Measurements from ENCODE around the gene MYOCD. TPM values are rescaled to one million over a fixed set of nuclear protein-coding genes. Genes with fewer than 3 reads are reported as not detected.

Gene MYOCD
- total RNA-seq, 2 donors from 2014 or later: 7.5 to 11.8 TPM

- H3K27me3 Mint-ChIP-seq (ENCODE audit: insufficient read depth): peaks cover 3% of the 10 kb centered on the region
- no peak overlapping the region for H3K27ac ChIP-seq (ENCODE audit: low read depth, low read length)
- no peak overlapping the region for H3K9ac ChIP-seq (ENCODE audit: extremely low read depth, low read length, poor library complexity, severe bottlenecking)
- H3K4me1 Mint-ChIP-seq: peaks cover 27% of the 10 kb centered on the region
- H3K9me3 ChIP-seq (ENCODE audit: control insufficient read depth, low read length): peaks cover 18% of the 10 kb centered on the region
- no peaks in the 10 kb centered on the region for H3K36me3 ChIP-seq (ENCODE audit: control insufficient read depth, insufficient read depth, low read length)
- H3K4me3 Mint-ChIP-seq: no peak overlapping the region
- H3K27ac Mint-ChIP-seq: peak overlapping the region; percentile 2
- no peaks in the 10 kb centered on the region for H3K36me3 Mint-ChIP-seq (ENCODE audit: low read depth)
- peaks cover 2% of the 10 kb centered on the region for H3K27me3 ChIP-seq (ENCODE audit: control insufficient read depth, insufficient read depth, low read length, poor library complexity, severe bottlenecking)
- H3K4me3 ChIP-seq (ENCODE audit: low read length): no peak overlapping the region
- no peak for DNase-seq
- H3K9me3 Mint-ChIP-seq: peaks cover 12% of the 10 kb centered on the region
- no peak for TF ChIP-seq CTCF (conservative IDR thresholded peaks at IDR 0.05)
- peaks cover 11% of the 10 kb centered on the region for H3K4me1 ChIP-seq (ENCODE audit: control insufficient read depth, insufficient read depth, low read length)
These were observed 21.1 kb upstream of the MYOCD start for GRCh38 chr17:12644623-12645022.

- H3K27me3 Mint-ChIP-seq (ENCODE audit: insufficient read depth): peaks cover 8% of the 10 kb centered on the region
- H3K9me3 Mint-ChIP-seq: peaks cover 11% of the 10 kb centered on the region
- peaks cover 30% of the 10 kb centered on the region for H3K4me1 Mint-ChIP-seq
- H3K4me1 ChIP-seq (ENCODE audit: control insufficient read depth, insufficient read depth, low read length): peaks cover 11% of the 10 kb centered on the region
- no peak for TF ChIP-seq CTCF (conservative IDR thresholded peaks at IDR 0.05)
- no peak overlapping the region for H3K27ac ChIP-seq (ENCODE audit: low read depth, low read length)
- peaks cover 12% of the 10 kb centered on the region for H3K9me3 ChIP-seq (ENCODE audit: control insufficient read depth, low read length)
- 83 to 93% methylated on average over 2 to 6 of the region's 6 CpGs for WGBS, 2 experiments (ENCODE audit: insufficient coverage in 1 of 2, insufficient read length in 1 of 2)
- peak overlapping the region; percentile 69 for H3K4me3 ChIP-seq (ENCODE audit: low read length)
- H3K27me3 ChIP-seq (ENCODE audit: control insufficient read depth, insufficient read depth, low read length, poor library complexity, severe bottlenecking): peaks cover 8% of the 10 kb centered on the region
- no peak overlapping the region for H3K27ac Mint-ChIP-seq
- H3K9ac ChIP-seq (ENCODE audit: extremely low read depth, low read length, poor library complexity, severe bottlenecking): no peak overlapping the region
- no peaks in the 10 kb centered on the region for H3K36me3 Mint-ChIP-seq (ENCODE audit: low read depth)
- H3K4me3 Mint-ChIP-seq: no peak overlapping the region
- no peak for DNase-seq
- no peaks in the 10 kb centered on the region for H3K36me3 ChIP-seq (ENCODE audit: control insufficient read depth, insufficient read depth, low read length)
These were observed 18.8 kb upstream of the MYOCD start for GRCh38 chr17:12646761-12647422.

GRCh38 chr17:12648498-12648897 lies 17.2 kb upstream of the MYOCD start:
- TF ChIP-seq CTCF (conservative IDR thresholded peaks at IDR 0.05): no peak
- peaks cover 12% of the 10 kb centered on the region for H3K9me3 ChIP-seq (ENCODE audit: control insufficient read depth, low read length)
- Mint-ChIP-seq H3K27me3 (ENCODE audit: insufficient read depth) (peaks cover 8% of the 10 kb centered on the region), H3K4me1 (peaks cover 26% of the 10 kb centered on the region), H3K4me3 (no peak overlapping the region), H3K36me3 (ENCODE audit: low read depth) (no peaks in the 10 kb centered on the region), H3K27ac (no peak overlapping the region), H3K9me3 (peaks cover 11% of the 10 kb centered on the region)
- H3K27me3 ChIP-seq (ENCODE audit: control insufficient read depth, insufficient read depth, low read length, poor library complexity, severe bottlenecking): peaks cover 8% of the 10 kb centered on the region
- no peak overlapping the region for H3K9ac ChIP-seq (ENCODE audit: extremely low read depth, low read length, poor library complexity, severe bottlenecking)
- no peak overlapping the region for H3K27ac ChIP-seq (ENCODE audit: low read depth, low read length)
- no peak overlapping the region for H3K4me3 ChIP-seq (ENCODE audit: low read length)
- no peak for DNase-seq
- no peaks in the 10 kb centered on the region for H3K36me3 ChIP-seq (ENCODE audit: control insufficient read depth, insufficient read depth, low read length)
- H3K4me1 ChIP-seq (ENCODE audit: control insufficient read depth, insufficient read depth, low read length): peaks cover 11% of the 10 kb centered on the region
- WGBS, 2 experiments (ENCODE audit: insufficient coverage in 1 of 2, insufficient read length in 1 of 2): 100% methylated on average over 2 of the region's 3 CpGs; no CpG with 5 or more reads in 1 of the 2 experiments

Data from endodermal cell (in vitro differentiated cells).